HepG2 (cell line): ENCODE data around the gene GALR2. TPM values are rescaled to one million over a fixed set of nuclear protein-coding genes. Genes with fewer than 3 reads are reported as not detected.

Experiments
- ATF1 ChIP-seq: IDR thresholded peaks from 2 replicates; pipeline ENCODE4 v1.6.1; 2016; ENCODE audit warnings: mild to moderate bottlenecking, control low read depth
- BCL3 ChIP-seq: sonication (generic); formaldehyde crosslinking; IDR thresholded peaks from 2 replicates; pipeline ENCODE4 v1.5.1; 2020; ENCODE audit warnings: mild to moderate bottlenecking, missing genetic modification reagents, moderate library complexity
- DBP ChIP-seq: sonication (generic); formaldehyde crosslinking; IDR thresholded peaks from 2 replicates; pipeline ENCODE4 v1.4.0; 2020; ENCODE audit warnings: missing genetic modification reagents; ENCODE audit errors: not compliant biosample characterization
- DNMT3B ChIP-seq: conservative IDR thresholded peaks from 2 replicates; pipeline ENCODE4 v1.6.1; 2016; ENCODE audit warnings: missing biosample characterization, control low read depth
- ETS1 ChIP-seq: sonication (generic); formaldehyde crosslinking; IDR thresholded peaks from 2 replicates; pipeline ENCODE4 v1.4.0; 2020; ENCODE audit warnings: missing genetic modification reagents
- HMGXB4 ChIP-seq, 2 experiments: sonication (generic) in 1 of 2; formaldehyde crosslinking in 1 of 2; IDR thresholded peaks; 2 replicates each; pipeline versions ENCODE4 v1.4.0 to v1.6.1; 2018 to 2020; ENCODE audit warnings: missing genetic modification reagents in 2 of 2, borderline replicate concordance in 1 of 2, low read depth in 1 of 2, mild to moderate bottlenecking in 1 of 2, missing biosample characterization in 1 of 2
- MEF2D ChIP-seq: sonication (generic); formaldehyde crosslinking; IDR thresholded peaks from 2 replicates; pipeline ENCODE4 v1.5.1; 2020; ENCODE audit warnings: mild to moderate bottlenecking, missing genetic modification reagents
- MLXIP ChIP-seq: sonication (generic); formaldehyde crosslinking; IDR thresholded peaks from 2 replicates; pipeline ENCODE4 v1.9.0; 2021; ENCODE audit warnings: missing genetic modification reagents, borderline replicate concordance
- NRL ChIP-seq: sonication (generic); formaldehyde crosslinking; IDR thresholded peaks from 2 replicates; pipeline ENCODE4 v1.5.0; 2020; ENCODE audit warnings: missing genetic modification reagents, mild to moderate bottlenecking, moderate library complexity, borderline replicate concordance
- ZNF275 ChIP-seq: sonication (generic); formaldehyde crosslinking; IDR thresholded peaks from 2 replicates; pipeline ENCODE4 v1.8.0; 2022; ENCODE audit warnings: missing genetic modification reagents, mild to moderate bottlenecking, inconsistent platforms, borderline replicate concordance
- ZNF484 ChIP-seq: sonication (generic); formaldehyde crosslinking; IDR thresholded peaks from 2 replicates; pipeline ENCODE4 v1.5.1; 2020; ENCODE audit warnings: mild to moderate bottlenecking, low read depth, missing genetic modification reagents, borderline replicate concordance
- ZNF557 ChIP-seq: sonication (generic); formaldehyde crosslinking; IDR thresholded peaks from 2 replicates; pipeline ENCODE4 v1.4.0; 2020; ENCODE audit warnings: missing genetic modification reagents
- ZNF674 ChIP-seq: sonication (generic); formaldehyde crosslinking; IDR thresholded peaks from 2 replicates; pipeline ENCODE4 v1.5.0; 2020; ENCODE audit warnings: low read depth, mild to moderate bottlenecking, missing genetic modification reagents
- ZNF770 ChIP-seq: sonication (generic); formaldehyde crosslinking; IDR thresholded peaks from 2 replicates; pipeline ENCODE4 v1.5.0; 2020; ENCODE audit warnings: mild to moderate bottlenecking, missing genetic modification reagents
- polyA plus RNA-seq, 8 experiments: library from polyadenylated mRNA; depleted of rRNA in 3 of 8; stranded (reverse) in 7 of 8; unstranded in 1 of 8; fragments of >200 nt; fragmentation: Illumina TruSeq in 4 of 8; extraction: Trizol in 4 of 8; gene quantifications; 2 replicates each; pipeline versions ENCODE4 v1.2.1 to v1.2.3, GENCODE V29; 2011 to 2016; ENCODE audit warnings: low read depth in 4 of 8, missing spikeins in 1 of 8, mixed read lengths in 1 of 8; ENCODE audit not compliant: insufficient read depth in 1 of 8
- total RNA-seq, 5 experiments: library from RNA; depleted of rRNA; stranded (reverse); fragments of >200 nt; fragmentation: Illumina TruSeq; extraction: Trizol; gene quantifications; 2 replicates each; pipeline ENCODE4 v1.2.3, GENCODE V29; 2016; ENCODE audit warnings: low read depth in 1 of 5

GALR2 gene
- total and polyA plus RNA-seq, 2 of the 13 experiments (the other 11 are each of a cell fraction or from before 2014, with no cell fraction given), result 0.48 to 0.58 TPM

- TF ChIP-seq HMGXB4 (CRISPR knock-in tag; IDR thresholded peaks at IDR 0.05; ENCODE audit: borderline replicate concordance in 1 of 2, low read depth in 1 of 2) (peak in 1 of 2 experiments; percentile 73; a peak in 3 of 4 replicates), ETS1 (CRISPR knock-in tag) (no peak), MEF2D (CRISPR knock-in tag) (peak; percentile 75; the same call in 1 of the 2 replicates), ZNF674 (CRISPR knock-in tag) (no peak), DNMT3B (CRISPR knock-in tag) (0 out of 2 replicates have a peak, but pooled peaks have one; percentile 10), MLXIP (CRISPR knock-in tag) (no peak), ATF1 (CRISPR knock-in tag) (no peak; the same call in 1 of the 2 replicates), DBP (CRISPR knock-in tag) (no peak), NRL (CRISPR knock-in tag) (0 out of 2 replicates have a peak, but pooled peaks have one; percentile 20), ZNF275 (CRISPR knock-in tag) (0 out of 2 replicates have a peak, but pooled peaks have one; percentile 61), ZNF484 (CRISPR knock-in tag) (no peak), ZNF557 (CRISPR knock-in tag) (no peak), ZNF770 (CRISPR knock-in tag) (peak; percentile 61; the same call in 1 of the 2 replicates), BCL3 (CRISPR knock-in tag) (peak; percentile 91)
These were observed 28.9 kb downstream of the GALR2 start, which contains the start of gene EXOC7 (continued) for GRCh38 chr17:76103274-76104139.
